Measurements from ENCODE around the gene WFDC1.
"Not testable (repeated sequence)": the region's sequence is repeated elsewhere in the genome, so short reads cannot be mapped to it uniquely, and the experiment has no call there.

WFDC1 gene

GRCh38 chr16:84322749-84323148 lies 28.1 kb downstream of the WFDC1 start:
- Mint-ChIP-seq H3K4me1 (ENCODE audit: low read depth) (no peaks in the 10 kb centered on the region), H3K36me3 (ENCODE audit: low read depth) (no peaks in the 10 kb centered on the region), H3K9me3 (no peaks in the 10 kb centered on the region), H3K27me3 (no peaks in the 10 kb centered on the region), H3K4me3 (no peak overlapping the region), H3K27ac (no peak overlapping the region)

GRCh38 chr16:84323606-84324005 lies 28.9 kb downstream of the WFDC1 start:
- Mint-ChIP-seq H3K9me3 (no peaks in the 10 kb centered on the region), H3K4me1 (ENCODE audit: low read depth) (no peaks in the 10 kb centered on the region), H3K27ac (no peak overlapping the region), H3K27me3 (no peaks in the 10 kb centered on the region), H3K4me3 (no peak overlapping the region), H3K36me3 (ENCODE audit: low read depth) (no peaks in the 10 kb centered on the region)

- Mint-ChIP-seq H3K4me3 (no peak overlapping the region), H3K9me3 (no peaks in the 10 kb centered on the region), H3K4me1 (ENCODE audit: low read depth) (no peaks in the 10 kb centered on the region), H3K27me3 (no peaks in the 10 kb centered on the region), H3K36me3 (ENCODE audit: low read depth) (no peaks in the 10 kb centered on the region), H3K27ac (no peak overlapping the region)
These were observed 30.0 kb downstream of the WFDC1 start for GRCh38 chr16:84324434-84325262.

GRCh38 chr16:84326545-84326944 lies 31.9 kb downstream of the WFDC1 start:
- Mint-ChIP-seq H3K27ac (no peak overlapping the region), H3K4me3 (no peak overlapping the region), H3K27me3 (no peaks in the 10 kb centered on the region), H3K9me3 (no peaks in the 10 kb centered on the region), H3K4me1 (ENCODE audit: low read depth) (no peaks in the 10 kb centered on the region), H3K36me3 (ENCODE audit: low read depth) (no peaks in the 10 kb centered on the region)

GRCh38 chr16:84327926-84328505 lies 33.3 kb downstream of the WFDC1 start:
- no peaks in the 10 kb centered on the region for H3K4me1 Mint-ChIP-seq (ENCODE audit: low read depth)
- H3K27me3 Mint-ChIP-seq, result no peaks in the 10 kb centered on the region
- H3K9me3 Mint-ChIP-seq, result no peaks in the 10 kb centered on the region
- H3K27ac Mint-ChIP-seq, result no peak overlapping the region
- H3K4me3 Mint-ChIP-seq, result no peak overlapping the region
- no peaks in the 10 kb centered on the region for H3K36me3 Mint-ChIP-seq (ENCODE audit: low read depth)

- H3K9me3 Mint-ChIP-seq, result no peaks in the 10 kb centered on the region
- H3K36me3 Mint-ChIP-seq (ENCODE audit: low read depth), result no peaks in the 10 kb centered on the region
- no peak overlapping the region for H3K4me3 Mint-ChIP-seq
- H3K4me1 Mint-ChIP-seq (ENCODE audit: low read depth), result no peaks in the 10 kb centered on the region
- no peak overlapping the region for H3K27ac Mint-ChIP-seq
- H3K27me3 Mint-ChIP-seq, result no peaks in the 10 kb centered on the region
These were observed 34.3 kb downstream of the WFDC1 start for GRCh38 chr16:84329016-84329415.

GRCh38 chr16:84329843-84330684 lies 35.4 kb downstream of the WFDC1 start:
- H3K27me3 Mint-ChIP-seq, result no peaks in the 10 kb centered on the region
- H3K4me3 Mint-ChIP-seq, result no peak overlapping the region
- no peaks in the 10 kb centered on the region for H3K36me3 Mint-ChIP-seq (ENCODE audit: low read depth)
- no peaks in the 10 kb centered on the region for H3K4me1 Mint-ChIP-seq (ENCODE audit: low read depth)
- H3K9me3 Mint-ChIP-seq, result no peaks in the 10 kb centered on the region
- H3K27ac Mint-ChIP-seq, result no peak overlapping the region

GRCh38 chr16:84330685-84331050 lies 36.0 kb downstream of the WFDC1 start:
- H3K27ac Mint-ChIP-seq, result no peak overlapping the region
- no peak overlapping the region for H3K4me3 Mint-ChIP-seq
- no peaks in the 10 kb centered on the region for H3K9me3 Mint-ChIP-seq
- H3K36me3 Mint-ChIP-seq (ENCODE audit: low read depth), result no peaks in the 10 kb centered on the region
- H3K4me1 Mint-ChIP-seq (ENCODE audit: low read depth), result no peaks in the 10 kb centered on the region
- no peaks in the 10 kb centered on the region for H3K27me3 Mint-ChIP-seq

GRCh38 chr16:84331998-84332780 lies 37.5 kb downstream of the WFDC1 start:
- Mint-ChIP-seq H3K36me3 (ENCODE audit: low read depth) (no peaks in the 10 kb centered on the region), H3K9me3 (no peaks in the 10 kb centered on the region), H3K27me3 (no peaks in the 10 kb centered on the region), H3K4me1 (ENCODE audit: low read depth) (no peaks in the 10 kb centered on the region), H3K27ac (no peak overlapping the region), H3K4me3 (no peak overlapping the region)

- no peaks in the 10 kb centered on the region for H3K27me3 Mint-ChIP-seq
- no peaks in the 10 kb centered on the region for H3K4me1 Mint-ChIP-seq (ENCODE audit: low read depth)
- no peak overlapping the region for H3K4me3 Mint-ChIP-seq
- no peaks in the 10 kb centered on the region for H3K36me3 Mint-ChIP-seq (ENCODE audit: low read depth)
- H3K27ac Mint-ChIP-seq, result no peak overlapping the region
- peaks cover 3% of the 10 kb centered on the region for H3K9me3 Mint-ChIP-seq
These were observed 38.5 kb downstream of the WFDC1 start for GRCh38 chr16:84332975-84333684.

GRCh38 chr16:84334058-84334457 lies 39.4 kb downstream of the WFDC1 start:
- peaks cover 3% of the 10 kb centered on the region for H3K9me3 Mint-ChIP-seq
- H3K4me3 Mint-ChIP-seq, result no peak overlapping the region

GRCh38 chr16:84334482-84334881 lies 39.8 kb downstream of the WFDC1 start:
- H3K27ac Mint-ChIP-seq, result no peak overlapping the region
- no peaks in the 10 kb centered on the region for H3K36me3 Mint-ChIP-seq (ENCODE audit: low read depth)
- peaks cover 3% of the 10 kb centered on the region for H3K27me3 Mint-ChIP-seq
- H3K4me3 Mint-ChIP-seq, result no peak overlapping the region
- H3K9me3 Mint-ChIP-seq, result peaks cover 3% of the 10 kb centered on the region
- no peaks in the 10 kb centered on the region for H3K4me1 Mint-ChIP-seq (ENCODE audit: low read depth)

More at GRCh38 chr16:84334058-84334457, 39.4 kb downstream of the WFDC1 start:
- Mint-ChIP-seq H3K27me3 (peaks cover 3% of the 10 kb centered on the region), H3K27ac (no peak overlapping the region), H3K4me1 (ENCODE audit: low read depth) (no peaks in the 10 kb centered on the region), H3K36me3 (ENCODE audit: low read depth) (no peaks in the 10 kb centered on the region)

- not testable (repeated sequence) for H3K36me3 Mint-ChIP-seq (ENCODE audit: low read depth); H3K4me1 Mint-ChIP-seq (ENCODE audit: low read depth); H3K27me3 Mint-ChIP-seq; H3K4me3 Mint-ChIP-seq; H3K9me3 Mint-ChIP-seq; H3K27ac Mint-ChIP-seq
These were observed 42.6 kb downstream of the WFDC1 start for GRCh38 chr16:84337236-84337635.

GRCh38 chr16:84339311-84339710 lies 44.6 kb downstream of the WFDC1 start:
- peaks cover 3% of the 10 kb centered on the region for H3K27me3 Mint-ChIP-seq

More at GRCh38 chr16:84339311-84339710, 44.6 kb downstream of the WFDC1 start:
- Mint-ChIP-seq H3K4me3 (no peak overlapping the region), H3K36me3 (ENCODE audit: low read depth) (no peaks in the 10 kb centered on the region), H3K27ac (no peak overlapping the region), H3K9me3 (peaks cover 3% of the 10 kb centered on the region), H3K4me1 (ENCODE audit: low read depth) (no peaks in the 10 kb centered on the region)
